ENCODE data around the gene KRTAP10-10. TPM values are rescaled to one million over a fixed set of nuclear protein-coding genes. Genes with fewer than 3 reads are reported as not detected.

The KRTAP10-10 gene
- total RNA-seq, 1 donor from 2014 or later = not detected

GRCh38 chr21:44639331-44639655 lies 2.1 kb downstream of the KRTAP10-10 start:
- Histone ChIP-seq H3K79me2 (ENCODE audit: insufficient read depth, low read length) (no peaks in the 10 kb centered on the region), H3K27ac (ENCODE audit: low read depth, low read length) (no peak overlapping the region), H4K20me1 (ENCODE audit: insufficient read depth, low read length) (no peaks in the 10 kb centered on the region), H3K4me3 (ENCODE audit: insufficient read depth, low read depth, low read length) (no peak overlapping the region), H3K4me1 (ENCODE audit: insufficient read depth, low read length) (no peaks in the 10 kb centered on the region), H3K9me3 (ENCODE audit: insufficient read depth, low read depth, low read length) (peaks cover 2% of the 10 kb centered on the region), H3K27me3 (ENCODE audit: insufficient read depth, low read length) (no peaks in the 10 kb centered on the region), H3K9ac (ENCODE audit: low read length) (no peak overlapping the region), H3K36me3 (ENCODE audit: insufficient read depth, low read length) (no peaks in the 10 kb centered on the region), H3K4me2 (ENCODE audit: low read length) (no peak overlapping the region), H2AFZ (ENCODE audit: low read depth, low read length) (no peak overlapping the region)
- Mint-ChIP-seq H3K27me3 (ENCODE audit: low read depth, unreplicated experiment) (peaks cover 33% of the 10 kb centered on the region), H3K27ac (ENCODE audit: unreplicated experiment) (no peak overlapping the region), H3K4me3 (ENCODE audit: unreplicated experiment) (no peak overlapping the region), H3K9me3 (ENCODE audit: unreplicated experiment) (peaks cover 16% of the 10 kb centered on the region), H3K4me1 (ENCODE audit: low read depth, unreplicated experiment) (no peaks in the 10 kb centered on the region), H3K36me3 (ENCODE audit: low read depth, unreplicated experiment) (no peaks in the 10 kb centered on the region)
- no peak for FAIRE-seq
- DNase-seq (ENCODE audit: low read depth) = no peak
- no peak for TF ChIP-seq CTCF (IDR thresholded peaks at IDR 0.05; ENCODE audit: insufficient read depth, low read depth, low read length)
- TF ChIP-seq EZH2 (IDR thresholded peaks at IDR 0.05; ENCODE audit: insufficient read depth, low read length) = no peak

GRCh38 chr21:44640761-44641160 lies 3.6 kb downstream of the KRTAP10-10 start:
- no peak for DNase-seq (ENCODE audit: low read depth)
- Mint-ChIP-seq H3K4me3 (ENCODE audit: unreplicated experiment) (no peak overlapping the region), H3K9me3 (ENCODE audit: unreplicated experiment) (peaks cover 25% of the 10 kb centered on the region), H3K4me1 (ENCODE audit: low read depth, unreplicated experiment) (no peaks in the 10 kb centered on the region), H3K36me3 (ENCODE audit: low read depth, unreplicated experiment) (no peaks in the 10 kb centered on the region), H3K27me3 (ENCODE audit: low read depth, unreplicated experiment) (peaks cover 35% of the 10 kb centered on the region), H3K27ac (ENCODE audit: unreplicated experiment) (no peak overlapping the region)
- TF ChIP-seq CTCF (IDR thresholded peaks at IDR 0.05; ENCODE audit: insufficient read depth, low read depth, low read length) (no peak), EZH2 (IDR thresholded peaks at IDR 0.05; ENCODE audit: insufficient read depth, low read length) (no peak)
- Histone ChIP-seq H3K4me3 (ENCODE audit: insufficient read depth, low read depth, low read length) (no peak overlapping the region), H3K27ac (ENCODE audit: low read depth, low read length) (no peak overlapping the region), H3K27me3 (ENCODE audit: insufficient read depth, low read length) (no peaks in the 10 kb centered on the region), H3K36me3 (ENCODE audit: insufficient read depth, low read length) (no peaks in the 10 kb centered on the region), H3K4me2 (ENCODE audit: low read length) (no peak overlapping the region), H3K79me2 (ENCODE audit: insufficient read depth, low read length) (no peaks in the 10 kb centered on the region), H2AFZ (ENCODE audit: low read depth, low read length) (no peak overlapping the region), H3K9me3 (ENCODE audit: insufficient read depth, low read depth, low read length) (peaks cover 2% of the 10 kb centered on the region), H3K9ac (ENCODE audit: low read length) (no peak overlapping the region), H3K4me1 (ENCODE audit: insufficient read depth, low read length) (no peaks in the 10 kb centered on the region), H4K20me1 (ENCODE audit: insufficient read depth, low read length) (no peaks in the 10 kb centered on the region)
- FAIRE-seq = no peak

- Histone ChIP-seq H3K79me2 (ENCODE audit: insufficient read depth, low read length) (no peaks in the 10 kb centered on the region), H4K20me1 (ENCODE audit: insufficient read depth, low read length) (no peaks in the 10 kb centered on the region), H2AFZ (ENCODE audit: low read depth, low read length) (no peak overlapping the region), H3K27ac (ENCODE audit: low read depth, low read length) (no peak overlapping the region), H3K9ac (ENCODE audit: low read length) (no peak overlapping the region), H3K27me3 (ENCODE audit: insufficient read depth, low read length) (no peaks in the 10 kb centered on the region), H3K4me1 (ENCODE audit: insufficient read depth, low read length) (no peaks in the 10 kb centered on the region), H3K4me2 (ENCODE audit: low read length) (no peak overlapping the region), H3K4me3 (ENCODE audit: insufficient read depth, low read depth, low read length) (no peak overlapping the region), H3K36me3 (ENCODE audit: insufficient read depth, low read length) (no peaks in the 10 kb centered on the region), H3K9me3 (ENCODE audit: insufficient read depth, low read depth, low read length) (peaks cover 2% of the 10 kb centered on the region)
- Mint-ChIP-seq H3K36me3 (ENCODE audit: low read depth, unreplicated experiment) (no peaks in the 10 kb centered on the region), H3K9me3 (ENCODE audit: unreplicated experiment) (peaks cover 26% of the 10 kb centered on the region), H3K27me3 (ENCODE audit: low read depth, unreplicated experiment) (peaks cover 34% of the 10 kb centered on the region), H3K4me1 (ENCODE audit: low read depth, unreplicated experiment) (no peaks in the 10 kb centered on the region), H3K27ac (ENCODE audit: unreplicated experiment) (no peak overlapping the region), H3K4me3 (ENCODE audit: unreplicated experiment) (no peak overlapping the region)
- TF ChIP-seq EZH2 (IDR thresholded peaks at IDR 0.05; ENCODE audit: insufficient read depth, low read length) (no peak), CTCF (IDR thresholded peaks at IDR 0.05; ENCODE audit: insufficient read depth, low read depth, low read length) (no peak)
- no peak for DNase-seq (ENCODE audit: low read depth)
- no peak for FAIRE-seq
Observed at GRCh38 chr21:44643741-44644310, 6.7 kb downstream of the KRTAP10-10 start.

All from astrocyte (in vitro differentiated cells and primary cell).